ENCODE data around the gene PINK1.

The PINK1 gene

GRCh38 chr1:20633190-20634064 is at the start of gene PINK1 (continued):
- TF ChIP-seq ZNF580 (tag by site-specific recombination; IDR thresholded peaks at IDR 0.05): no peak
- no peak for TF ChIP-seq ZNF280C (tag by site-specific recombination; IDR thresholded peaks at IDR 0.05)
- TF ChIP-seq SP2 (tag by site-specific recombination; IDR thresholded peaks at IDR 0.05): peak; percentile 69
- TF ChIP-seq ZFHX2 (tag by site-specific recombination; conservative IDR thresholded peaks at IDR 0.05): no peak; the same call in none of the 2 replicates
- TF ChIP-seq ZNF146 (tag by site-specific recombination; IDR thresholded peaks at IDR 0.05): no peak
- TF ChIP-seq ZNF555 (tag by site-specific recombination; conservative IDR thresholded peaks at IDR 0.05): no peak
- TF ChIP-seq, protein P1, sequence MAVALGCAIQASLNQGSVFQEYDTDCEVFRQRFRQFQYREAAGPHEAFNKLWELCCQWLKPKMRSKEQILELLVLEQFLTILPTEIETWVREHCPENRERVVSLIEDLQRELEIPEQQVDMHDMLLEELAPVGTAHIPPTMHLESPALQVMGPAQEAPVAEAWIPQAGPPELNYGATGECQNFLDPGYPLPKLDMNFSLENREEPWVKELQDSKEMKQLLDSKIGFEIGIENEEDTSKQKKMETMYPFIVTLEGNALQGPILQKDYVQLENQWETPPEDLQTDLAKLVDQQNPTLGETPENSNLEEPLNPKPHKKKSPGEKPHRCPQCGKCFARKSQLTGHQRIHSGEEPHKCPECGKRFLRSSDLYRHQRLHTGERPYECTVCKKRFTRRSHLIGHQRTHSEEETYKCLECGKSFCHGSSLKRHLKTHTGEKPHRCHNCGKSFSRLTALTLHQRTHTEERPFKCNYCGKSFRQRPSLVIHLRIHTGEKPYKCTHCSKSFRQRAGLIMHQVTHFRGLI (tag by site-specific recombination; IDR thresholded peaks at IDR 0.05): no peak
- TF ChIP-seq, protein P2, sequence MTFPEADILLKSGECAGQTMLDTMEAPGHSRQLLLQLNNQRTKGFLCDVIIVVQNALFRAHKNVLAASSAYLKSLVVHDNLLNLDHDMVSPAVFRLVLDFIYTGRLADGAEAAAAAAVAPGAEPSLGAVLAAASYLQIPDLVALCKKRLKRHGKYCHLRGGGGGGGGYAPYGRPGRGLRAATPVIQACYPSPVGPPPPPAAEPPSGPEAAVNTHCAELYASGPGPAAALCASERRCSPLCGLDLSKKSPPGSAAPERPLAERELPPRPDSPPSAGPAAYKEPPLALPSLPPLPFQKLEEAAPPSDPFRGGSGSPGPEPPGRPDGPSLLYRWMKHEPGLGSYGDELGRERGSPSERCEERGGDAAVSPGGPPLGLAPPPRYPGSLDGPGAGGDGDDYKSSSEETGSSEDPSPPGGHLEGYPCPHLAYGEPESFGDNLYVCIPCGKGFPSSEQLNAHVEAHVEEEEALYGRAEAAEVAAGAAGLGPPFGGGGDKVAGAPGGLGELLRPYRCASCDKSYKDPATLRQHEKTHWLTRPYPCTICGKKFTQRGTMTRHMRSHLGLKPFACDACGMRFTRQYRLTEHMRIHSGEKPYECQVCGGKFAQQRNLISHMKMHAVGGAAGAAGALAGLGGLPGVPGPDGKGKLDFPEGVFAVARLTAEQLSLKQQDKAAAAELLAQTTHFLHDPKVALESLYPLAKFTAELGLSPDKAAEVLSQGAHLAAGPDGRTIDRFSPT (tag by site-specific recombination; IDR thresholded peaks at IDR 0.05): no peak
- no peak for TF ChIP-seq ZNF623 (tag by site-specific recombination; IDR thresholded peaks at IDR 0.05)
- no peak for TF ChIP-seq ZNF155 (tag by site-specific recombination; IDR thresholded peaks at IDR 0.05)
- no peak for TF ChIP-seq ZFP3 (tag by site-specific recombination; IDR thresholded peaks at IDR 0.05; ENCODE audit: low read depth)
- no peak for TF ChIP-seq ZNF571 (tag by site-specific recombination; IDR thresholded peaks at IDR 0.05)
- no peak for TF ChIP-seq ZNF639 (tag by site-specific recombination; IDR thresholded peaks at IDR 0.05)
- no peak for TF ChIP-seq HOXD13 (CRISPR knock-in tag; IDR thresholded peaks at IDR 0.05; ENCODE audit: borderline replicate concordance)
- TF ChIP-seq ZNF23 (tag by site-specific recombination; IDR thresholded peaks at IDR 0.05; ENCODE audit: borderline replicate concordance): no peak
- TF ChIP-seq OVOL3 (tag by site-specific recombination; IDR thresholded peaks at IDR 0.05): no peak
- no peak for TF ChIP-seq ZNF169 (tag by site-specific recombination; IDR thresholded peaks at IDR 0.05)
- TF ChIP-seq ZNF544 (tag by site-specific recombination; IDR thresholded peaks at IDR 0.05): no peak
- no peak for TF ChIP-seq ZNF433 (tag by site-specific recombination; IDR thresholded peaks at IDR 0.05; ENCODE audit: low read depth)
- no peak for TF ChIP-seq ZNF621 (tag by site-specific recombination; IDR thresholded peaks at IDR 0.05)
- TF ChIP-seq ZNF2 (tag by site-specific recombination; IDR thresholded peaks at IDR 0.05): no peak
- no peak for TF ChIP-seq IKZF3 (tag by site-specific recombination; IDR thresholded peaks at IDR 0.05)
- no peak for TF ChIP-seq ZNF24 (tag by site-specific recombination; IDR thresholded peaks at IDR 0.05)
- TF ChIP-seq ZNF518A (tag by site-specific recombination; conservative IDR thresholded peaks at IDR 0.05; ENCODE audit: low read depth): peak; percentile 30; the same call in 1 of the 2 replicates
- no peak for TF ChIP-seq ZNF132 (tag by site-specific recombination; IDR thresholded peaks at IDR 0.05; ENCODE audit: borderline replicate concordance)

All from HEK293 (cell line).